HG02840 (cell line): ENCODE results near the gene TBC1D14.
"Not testable (repeated sequence)": the region's sequence is repeated elsewhere in the genome, so short reads cannot be mapped to it uniquely, and the experiment has no call there.

ENCODE experiments used
- ATAC-seq: cut with Tn5 transposase; IDR thresholded peaks from one replicate; pipeline ENCODE4 v1.9.1; 2021; ENCODE audit warnings: mild to moderate bottlenecking, moderate library complexity, moderate number of reproducible peaks; ENCODE audit not compliant: unreplicated experiment, low FRiP score

Gene TBC1D14

DNA sequence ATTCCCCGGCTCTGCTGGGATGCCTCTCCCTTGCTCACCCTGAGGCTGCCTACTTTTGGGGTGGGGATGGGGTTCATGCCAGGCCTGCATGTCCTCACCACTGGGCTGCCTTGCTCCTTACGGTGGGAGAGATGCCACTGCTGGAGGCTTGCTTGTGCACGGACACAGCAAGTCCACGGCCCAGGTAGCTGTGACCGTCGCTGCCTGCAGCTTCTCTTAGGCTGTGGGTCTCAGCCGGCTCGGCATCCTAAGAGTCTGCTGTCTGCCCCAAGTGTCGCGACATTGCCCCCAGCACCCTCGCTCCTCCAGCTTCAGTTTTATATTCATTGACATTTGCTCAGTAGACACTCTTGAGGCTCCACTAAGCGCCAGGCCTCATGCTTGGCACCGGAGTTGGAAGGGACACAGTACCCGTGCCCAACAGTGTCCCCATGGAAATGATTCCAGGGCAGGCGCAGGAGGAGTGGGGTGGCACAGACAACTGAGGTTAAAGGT is 58.3 kb downstream of the TBC1D14 start:
- no peak for ATAC-seq

DNA sequence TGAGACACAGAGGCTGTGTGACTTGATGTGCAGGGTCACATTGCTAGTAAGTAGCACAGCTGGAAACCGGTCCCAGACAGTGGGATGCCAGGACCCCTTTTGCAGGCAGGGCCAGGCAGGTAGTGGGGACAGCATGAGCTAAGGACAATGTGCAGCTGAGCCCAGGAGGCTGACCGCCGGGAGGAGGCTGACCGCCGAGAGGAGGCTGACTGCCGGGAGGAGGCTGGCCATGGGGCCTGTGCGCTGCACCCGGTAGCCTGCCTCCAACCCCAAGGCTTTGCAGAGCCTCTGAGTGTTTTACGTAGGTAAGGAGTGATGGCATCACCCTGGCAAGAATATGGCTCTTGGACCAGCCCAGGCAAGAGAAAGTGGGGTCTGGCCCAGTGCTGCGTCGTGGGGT is 58.9 kb downstream of the TBC1D14 start:
- ATAC-seq, result no peak

DNA sequence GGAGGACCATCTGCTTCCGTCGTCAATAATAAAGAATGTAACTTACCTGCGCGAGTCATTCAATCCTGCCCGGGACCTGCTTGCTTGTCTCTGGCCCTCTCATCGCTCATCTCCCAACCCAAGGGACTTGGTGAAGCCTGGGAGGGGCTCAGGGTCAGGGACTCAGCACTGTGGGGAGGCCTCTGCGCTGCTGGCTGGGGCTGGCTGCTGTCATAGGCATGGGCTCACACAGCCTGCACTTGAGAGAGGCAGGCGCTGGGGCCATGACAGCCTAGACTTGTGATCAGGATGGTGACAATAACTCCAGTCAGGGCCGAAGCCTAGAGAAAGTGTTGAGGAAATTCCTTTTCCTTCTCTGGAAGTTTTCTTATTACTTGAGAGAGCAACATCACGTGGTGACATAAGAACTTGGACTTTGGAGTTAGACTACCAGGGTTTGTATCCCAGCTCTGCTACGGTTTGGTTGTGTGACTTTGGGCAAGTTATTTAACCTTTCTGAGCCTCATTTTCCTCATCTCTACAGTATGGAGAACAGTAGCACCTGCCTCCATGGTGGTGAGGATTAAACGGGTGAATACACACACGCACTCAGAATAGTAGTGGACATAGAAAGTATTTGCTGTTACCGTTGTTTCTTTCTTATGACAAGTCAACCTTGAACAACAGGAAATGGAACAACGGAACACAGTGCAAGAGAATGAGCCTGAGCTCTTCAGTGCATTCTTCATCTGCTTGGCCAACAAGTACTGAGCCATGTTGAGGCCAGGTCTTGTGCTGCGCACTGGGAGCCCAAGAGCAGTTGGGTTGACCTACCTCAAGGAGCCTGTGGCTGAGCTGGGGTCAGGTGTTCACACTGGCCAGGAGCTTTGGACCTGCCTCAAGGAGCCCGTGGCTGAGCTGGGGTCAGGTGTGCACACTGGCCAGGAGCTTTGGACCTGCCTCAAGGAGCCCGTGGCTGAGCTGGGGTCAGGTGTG is 60.5 kb downstream of the TBC1D14 start:
- no peak for ATAC-seq

DNA sequence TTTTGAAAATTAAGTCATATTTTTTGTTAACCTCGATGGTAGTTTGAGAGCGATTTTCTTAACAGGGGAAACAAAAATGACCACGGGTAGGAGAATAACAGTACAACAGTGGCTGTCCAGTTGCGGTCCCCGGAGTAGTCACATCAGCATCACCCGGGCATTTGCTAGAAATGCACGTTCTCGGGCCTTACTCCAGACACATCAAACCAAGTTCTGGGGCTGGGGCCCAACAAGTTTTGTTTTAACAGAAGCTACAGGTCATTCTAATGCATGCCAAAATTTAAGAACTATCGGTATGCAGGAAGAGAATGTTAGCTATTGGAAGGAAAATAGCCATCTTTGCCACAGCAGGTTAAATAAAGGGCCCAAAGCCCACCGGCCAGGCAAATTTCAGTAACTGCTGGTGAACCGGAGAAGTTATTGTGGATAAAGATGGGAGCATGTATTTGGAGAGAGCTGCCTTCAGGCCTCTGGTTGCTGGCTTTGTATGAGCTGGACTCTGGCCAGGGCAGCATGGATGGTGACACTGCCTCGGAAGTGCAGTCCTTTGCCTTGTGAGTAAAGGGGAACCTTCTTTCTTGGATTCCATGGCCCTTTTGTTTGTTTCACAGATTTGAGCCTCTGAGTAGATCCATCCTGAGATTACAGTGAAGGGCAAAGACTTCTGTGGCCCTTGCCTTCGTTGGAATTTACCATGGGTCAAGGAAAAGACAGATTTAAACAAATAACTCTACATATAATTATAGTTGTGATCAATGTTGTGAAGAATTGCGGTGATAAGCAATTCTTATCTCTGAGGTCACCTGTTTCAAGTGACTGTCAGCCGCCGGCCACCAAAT is 62.1 kb downstream of the TBC1D14 start:
- no peak for ATAC-seq

DNA sequence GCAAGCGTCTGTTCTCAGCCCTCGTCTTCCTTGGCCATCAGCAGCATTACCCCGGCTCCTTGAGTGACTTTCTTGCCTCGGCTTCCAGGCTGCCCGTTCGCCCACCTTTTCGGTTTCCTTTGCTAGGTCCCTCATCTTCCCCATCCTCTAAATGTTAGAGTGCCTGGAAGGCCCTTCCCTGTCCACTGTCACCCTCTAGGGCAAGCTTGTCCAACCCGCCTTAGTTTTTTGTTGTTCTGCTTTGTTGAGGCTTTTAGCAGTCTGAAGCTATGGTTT is 62.7 kb downstream of the TBC1D14 start:
- no peak for ATAC-seq

DNA sequence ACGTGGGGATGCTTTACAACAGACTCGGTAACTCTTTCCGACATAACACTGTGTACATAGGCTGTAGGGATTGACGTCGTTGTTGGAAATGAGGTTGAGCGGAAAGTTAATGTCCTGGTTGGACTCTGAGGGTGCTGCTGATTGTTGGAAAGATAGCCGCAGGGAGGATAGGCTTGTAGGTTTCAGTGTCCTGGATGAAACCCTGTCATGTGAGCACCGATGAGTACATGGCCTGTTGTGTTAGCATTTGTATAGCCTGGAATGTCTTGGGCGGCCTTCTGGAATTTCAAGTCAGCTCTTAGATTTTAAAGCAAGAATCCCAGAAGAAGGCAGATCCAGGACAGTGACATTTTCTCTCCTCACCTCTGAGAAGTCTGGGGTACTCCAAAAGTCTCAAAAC is 63.3 kb downstream of the TBC1D14 start:
- ATAC-seq, result no peak

DNA sequence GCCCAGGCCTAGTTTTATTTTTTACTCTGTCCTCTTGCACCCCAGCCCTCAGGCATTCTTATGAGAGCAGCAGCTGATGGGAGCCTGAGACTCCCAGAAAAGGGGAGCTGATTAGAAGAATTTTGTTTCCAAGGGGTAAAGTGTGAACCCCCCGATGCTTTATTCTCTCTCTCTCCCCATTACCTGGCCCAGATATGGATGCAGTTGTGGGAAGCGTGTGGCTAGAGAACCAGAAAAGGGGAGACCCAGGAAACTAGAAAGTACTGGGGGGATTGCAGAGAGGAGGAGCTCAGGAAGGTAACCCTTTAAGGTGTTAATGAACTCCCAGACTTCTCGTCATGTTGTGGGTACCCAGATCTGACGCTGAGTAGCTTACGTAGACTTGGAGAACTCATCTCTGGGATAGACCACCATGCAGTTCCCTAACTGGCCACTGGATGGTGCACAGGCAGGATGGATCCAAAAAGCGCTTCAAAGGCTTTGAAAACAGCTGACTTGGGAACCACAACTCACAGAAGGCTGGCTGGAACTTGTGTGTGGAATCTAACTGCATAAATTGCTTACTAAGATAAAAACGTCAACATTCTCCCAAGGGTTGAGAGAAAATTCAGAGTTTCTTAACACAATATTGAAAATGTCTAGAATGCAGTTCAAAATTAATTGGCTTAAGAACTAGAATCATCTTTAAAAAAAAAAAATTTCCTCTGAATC is 64.7 kb downstream of the TBC1D14 start:
- ATAC-seq, result no peak

DNA sequence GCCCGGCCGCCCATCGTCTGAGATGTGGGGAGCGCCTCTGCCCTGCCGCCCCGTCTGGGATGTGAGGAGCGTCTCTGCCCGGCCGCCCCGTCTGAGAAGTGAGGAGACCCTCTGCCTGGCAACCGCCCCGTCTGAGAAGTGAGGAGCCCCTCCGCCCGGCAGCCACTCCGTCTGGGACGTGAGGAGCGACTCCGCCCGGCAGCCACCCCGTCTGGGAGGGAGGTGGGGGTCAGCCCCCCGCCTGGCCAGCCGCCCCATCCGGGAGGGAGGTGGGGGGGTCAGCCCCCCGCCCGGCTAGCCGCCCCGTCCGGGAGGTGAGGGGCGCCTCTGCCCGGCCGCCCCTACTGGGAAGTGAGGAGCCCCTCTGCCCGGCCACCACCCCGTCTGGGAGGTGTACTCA is 68.2 kb downstream of the TBC1D14 start:
- ATAC-seq, result not testable (repeated sequence)

DNA sequence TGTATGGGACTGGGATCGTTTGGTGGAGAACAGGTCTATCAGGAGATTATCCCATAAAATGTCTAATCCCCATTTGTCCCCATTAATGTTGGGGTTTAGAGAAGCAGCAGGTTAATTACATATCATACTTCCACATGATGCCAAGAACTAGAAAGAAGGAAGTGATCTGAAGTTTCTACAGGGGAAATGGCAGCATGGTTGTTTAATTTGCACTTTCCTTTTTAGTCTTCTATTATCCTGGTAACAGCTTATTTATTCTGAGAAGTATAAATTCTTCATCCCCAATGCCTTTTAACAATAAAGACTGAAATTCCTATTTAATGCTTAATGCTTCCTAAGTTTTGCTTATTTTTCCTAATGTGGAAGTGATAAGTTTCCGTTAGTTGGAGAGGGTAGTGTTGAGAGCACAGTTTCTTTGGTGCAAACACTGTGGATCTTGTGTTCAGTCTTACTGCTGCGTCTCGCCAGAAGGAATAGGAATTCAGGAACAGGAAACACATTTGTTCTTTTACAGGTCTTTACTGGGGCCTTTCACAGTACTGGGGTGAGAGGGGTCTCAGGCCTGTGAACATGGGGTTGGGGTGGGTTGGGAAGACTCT is 74.0 kb downstream of the TBC1D14 start:
- ATAC-seq, result no peak

DNA sequence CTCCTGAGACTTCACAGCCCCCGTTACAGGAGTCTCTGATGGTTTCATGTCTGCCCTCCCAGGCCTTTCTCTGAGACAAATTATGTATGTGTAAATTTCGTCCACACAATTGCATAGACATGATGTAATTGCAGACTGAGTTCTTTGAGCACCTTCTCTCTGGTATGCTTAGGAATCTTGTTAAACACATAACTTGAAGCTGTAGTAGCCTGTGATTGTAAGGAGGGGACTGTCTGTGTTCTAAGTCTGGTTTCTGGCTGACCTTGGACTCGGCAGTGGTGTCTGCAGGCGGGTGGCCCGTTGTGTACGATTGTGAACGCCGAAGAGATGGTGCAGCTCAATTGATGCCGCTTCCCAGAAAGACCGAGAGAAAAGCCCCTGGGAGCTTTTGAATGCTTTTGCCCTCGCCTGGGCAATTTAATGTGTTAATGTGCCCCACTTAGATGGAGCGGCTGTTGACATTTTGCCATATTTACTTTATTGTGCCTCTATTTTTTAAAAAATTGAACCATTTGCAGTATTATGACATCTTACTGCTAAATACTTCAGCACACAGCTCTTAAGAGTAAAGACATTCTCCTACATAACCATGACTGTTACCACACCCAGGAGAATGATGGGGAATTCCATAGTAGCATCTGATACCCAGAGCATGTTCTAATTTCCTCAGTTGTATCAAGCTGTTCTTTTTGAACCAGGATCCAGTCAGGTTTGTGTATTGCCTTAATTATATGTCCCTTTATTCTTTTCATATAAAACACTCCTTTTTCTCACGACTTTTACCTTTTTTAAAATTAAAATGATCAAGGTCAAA is 75.2 kb downstream of the TBC1D14 start:
- no peak for ATAC-seq

DNA sequence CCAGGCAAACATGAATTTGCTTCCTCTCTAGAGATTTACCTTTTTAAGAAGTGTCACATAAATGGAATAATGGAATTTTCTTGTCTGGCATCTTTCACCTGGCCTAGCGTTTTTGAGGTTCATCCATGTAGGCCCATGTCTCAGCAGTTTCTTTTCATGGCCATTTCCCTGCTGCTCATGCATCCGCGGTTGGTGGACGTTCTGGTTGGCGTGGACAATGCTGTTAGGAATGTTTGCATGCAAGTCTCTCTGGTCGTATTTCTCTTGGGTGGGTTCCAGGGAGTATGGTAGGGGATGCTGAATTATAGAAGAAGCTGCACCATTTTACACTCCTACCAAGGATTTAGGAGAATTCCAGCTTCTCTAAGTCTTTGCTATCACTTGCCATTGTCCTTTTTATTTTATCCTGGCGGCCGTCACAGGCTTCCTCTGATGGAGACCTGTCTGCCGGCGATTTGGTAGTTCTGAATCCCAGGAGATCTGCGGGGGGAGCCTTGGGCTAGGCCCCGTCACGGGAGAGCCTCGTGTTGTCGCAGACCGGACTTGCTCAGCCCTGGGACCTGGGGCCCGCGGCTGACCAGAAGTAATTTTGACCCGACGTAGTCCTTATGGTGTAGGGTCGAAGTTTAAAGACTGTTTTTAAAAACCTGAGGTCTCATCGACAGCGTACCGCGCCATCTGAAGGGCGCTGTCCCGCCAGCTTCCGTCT is 76.6 kb downstream of the TBC1D14 start:
- ATAC-seq, result peak; percentile 29

DNA sequence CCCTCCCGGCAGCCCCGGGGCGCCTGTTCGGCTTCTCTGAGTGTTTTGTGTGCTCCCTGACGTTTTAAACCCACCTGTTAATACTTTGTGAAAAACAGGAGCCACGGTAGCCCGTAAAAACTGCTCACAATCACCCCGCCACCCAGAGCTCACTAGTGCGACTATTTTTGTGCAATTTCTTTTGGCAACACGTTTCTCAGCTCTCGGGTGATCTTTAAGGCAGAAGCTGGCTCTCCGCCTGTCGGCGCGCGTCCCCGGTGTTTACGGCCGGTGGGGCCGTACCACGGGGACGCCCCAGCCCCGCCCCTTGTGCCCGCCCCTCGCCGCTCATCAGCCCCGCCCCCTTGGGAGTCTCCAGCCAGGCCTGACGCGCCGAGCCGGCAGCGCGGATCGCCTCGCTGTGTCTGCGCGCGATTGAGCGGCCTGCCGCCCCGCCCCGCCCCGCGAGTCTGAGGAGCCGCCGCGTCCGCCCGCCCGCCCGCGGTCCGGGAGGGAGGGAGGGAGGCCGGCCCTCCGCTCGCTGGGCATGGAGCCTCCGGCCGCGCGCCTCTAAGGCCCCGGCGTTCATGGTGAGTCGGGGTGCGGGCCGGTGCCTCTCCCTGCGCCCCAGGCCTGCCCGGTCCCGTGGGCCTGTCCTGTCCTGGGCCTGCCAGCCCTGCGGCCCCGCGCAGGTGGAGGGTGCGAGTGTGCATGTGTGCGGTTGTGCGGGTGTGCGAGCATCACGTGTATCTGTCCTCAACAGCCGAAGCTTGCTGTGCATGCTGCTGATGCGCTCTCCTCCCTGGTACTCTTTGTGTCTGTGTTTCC is 77.4 kb downstream of the TBC1D14 start:
- peak; percentile 76 for ATAC-seq

DNA sequence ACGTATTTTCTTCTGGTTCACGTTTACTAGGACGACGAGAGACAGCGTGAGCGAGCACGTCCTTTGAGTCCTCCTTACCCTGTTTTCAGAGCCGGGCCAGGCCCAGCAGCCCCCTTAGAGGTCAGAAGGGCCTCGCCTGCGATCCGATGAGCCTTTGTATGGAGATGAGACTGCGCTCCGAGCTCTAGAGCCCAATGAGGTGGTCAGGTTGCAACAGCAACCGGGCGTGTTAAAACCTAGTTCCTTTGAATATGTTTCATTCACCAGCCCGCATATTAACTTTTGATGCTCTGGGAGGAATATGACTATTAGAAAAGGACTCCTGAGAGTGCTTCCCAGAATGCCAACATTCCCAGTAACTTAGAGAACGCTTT is 77.9 kb downstream of the TBC1D14 start:
- ATAC-seq, result peak; percentile 7

DNA sequence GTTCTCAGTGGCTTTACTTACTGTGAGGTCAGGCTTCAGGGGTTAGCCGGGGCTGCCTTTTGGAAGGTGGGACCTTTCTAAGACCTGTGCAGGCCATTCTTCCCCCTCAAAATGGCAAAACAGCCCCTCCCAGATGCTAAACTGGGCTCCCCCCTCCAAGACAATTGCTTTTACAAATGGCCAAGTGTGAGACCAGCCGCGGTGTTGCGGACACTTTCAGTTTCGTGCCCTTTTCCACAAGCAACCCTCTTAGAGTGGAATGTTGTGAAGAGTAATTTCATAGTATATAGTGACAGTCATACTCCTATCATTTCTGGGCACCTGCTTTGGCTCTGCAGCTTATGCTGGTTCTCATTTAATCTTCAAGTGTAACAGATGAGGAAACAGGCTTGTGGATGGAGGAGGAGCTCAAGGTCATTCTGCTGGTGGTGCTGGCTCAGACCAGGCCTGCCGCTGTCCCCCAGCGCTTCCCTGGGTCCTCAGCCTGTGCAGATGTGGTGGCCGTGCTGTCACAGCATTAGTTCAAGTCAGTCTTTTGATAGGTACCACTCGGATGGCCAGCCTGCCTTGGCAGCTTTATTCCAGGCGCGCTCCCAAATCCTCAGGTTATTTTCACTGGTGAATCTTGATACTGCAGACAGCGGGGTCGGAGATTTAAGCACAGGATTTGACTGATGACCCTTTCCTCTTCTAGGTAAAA is 78.5 kb downstream of the TBC1D14 start:
- no peak for ATAC-seq

DNA sequence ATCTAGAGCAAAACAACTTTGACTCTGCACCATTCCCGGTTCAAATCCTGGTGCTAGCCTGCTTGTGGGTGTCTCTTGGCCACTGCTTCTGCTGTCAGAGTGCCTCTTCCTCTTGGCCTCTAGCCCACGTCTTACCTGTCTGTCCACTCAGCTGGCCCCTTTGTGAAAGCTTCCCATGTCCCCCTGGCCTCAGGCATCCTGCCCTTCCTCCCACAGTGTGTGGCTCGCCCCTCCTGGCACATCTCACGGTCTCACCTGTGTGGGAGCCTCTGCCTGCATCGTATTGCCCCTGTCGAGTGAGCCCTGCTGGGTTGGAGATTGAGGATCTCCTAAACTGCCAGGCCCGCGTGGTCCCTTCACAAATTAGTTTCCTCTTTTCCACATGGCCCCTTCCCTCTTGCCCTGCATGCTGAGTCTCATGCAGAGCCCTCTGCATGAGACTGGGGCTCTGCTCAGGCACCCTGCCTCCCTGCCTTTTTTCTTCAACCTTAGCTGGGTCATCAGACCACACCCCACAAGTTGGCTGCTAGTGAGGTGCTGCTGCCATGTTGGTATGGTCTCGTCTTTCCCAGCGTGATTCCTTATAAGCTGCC is 79.8 kb downstream of the TBC1D14 start:
- no peak for ATAC-seq

DNA sequence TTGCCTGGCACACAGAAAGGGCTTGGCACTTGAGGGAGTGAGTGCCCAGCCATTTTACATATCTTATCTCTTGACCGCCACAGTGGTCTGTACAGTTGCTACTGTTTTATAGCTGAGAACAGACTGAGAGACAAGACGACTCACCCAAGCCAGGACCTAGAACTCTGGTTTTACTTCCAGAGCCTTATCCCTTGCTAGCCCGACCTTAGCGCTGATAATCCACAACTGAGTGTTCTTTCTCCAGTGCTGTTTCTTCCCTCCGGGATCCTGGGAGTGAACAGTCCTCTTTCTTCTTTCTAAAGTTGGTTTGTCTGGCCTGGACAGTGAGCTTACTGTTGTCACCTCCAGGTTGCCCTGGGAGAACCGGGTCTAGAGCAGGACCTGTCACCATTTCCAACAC is 81.0 kb downstream of the TBC1D14 start:
- ATAC-seq, result no peak

DNA sequence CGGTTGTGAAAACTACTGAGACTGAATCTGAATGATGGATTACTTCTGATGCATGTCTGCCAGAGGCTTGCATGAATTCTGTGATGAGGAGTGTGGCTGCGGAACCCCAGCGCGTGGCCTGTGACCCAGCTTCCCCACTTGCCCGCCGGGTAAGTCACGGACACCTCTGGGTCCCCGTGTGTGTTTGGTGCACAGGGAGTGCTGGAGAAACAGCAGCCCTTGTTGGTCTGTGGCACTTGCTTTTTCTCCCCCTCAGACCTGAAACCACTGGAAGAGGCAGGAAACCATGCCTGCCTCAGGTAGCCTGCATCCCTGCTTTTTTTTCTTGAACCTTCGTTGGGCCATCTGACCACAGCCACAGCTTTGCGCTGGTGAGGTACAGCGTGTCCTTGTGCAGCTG is 81.6 kb downstream of the TBC1D14 start:
- ATAC-seq, result no peak
